HEK293 (cell line): Measurements from ENCODE around the gene KCNK4.

Experiments used
- CTCF ChIP-seq: fragments of 450-650 bp; formaldehyde crosslinking; IDR thresholded peaks from 2 replicates; pipeline ENCODE4 v1.5.1; 2016; ENCODE audit warnings: missing biosample characterization, missing genetic modification characterization
- FEZF1 ChIP-seq: fragments of 450-650 bp; formaldehyde crosslinking; IDR thresholded peaks from 2 replicates; pipeline ENCODE4 v1.5.1; 2016; ENCODE audit warnings: missing biosample characterization, missing genetic modification characterization
- OSR2 ChIP-seq: fragments of 450-650 bp; formaldehyde crosslinking; IDR thresholded peaks from 2 replicates; pipeline ENCODE4 v1.5.1; 2016; ENCODE audit warnings: missing biosample characterization, missing genetic modification characterization
- PRDM1 ChIP-seq: fragments of 450-650 bp; formaldehyde crosslinking; IDR thresholded peaks from 2 replicates; pipeline ENCODE4; 2016; ENCODE audit warnings: missing biosample characterization, missing genetic modification characterization
- SCRT1 ChIP-seq: fragments of 450-650 bp; formaldehyde crosslinking; IDR thresholded peaks from 2 replicates; pipeline ENCODE4 v1.5.1; 2016; ENCODE audit warnings: missing biosample characterization, missing genetic modification characterization, borderline replicate concordance
- ZBTB11 ChIP-seq: fragments of 450-650 bp; formaldehyde crosslinking; conservative IDR thresholded peaks from 2 replicates; pipeline ENCODE4 v1.5.1; 2016; ENCODE audit warnings: low read depth, missing biosample characterization, missing genetic modification characterization
- ZBTB44 ChIP-seq: fragments of 450-650 bp; IDR thresholded peaks from 2 replicates; pipeline ENCODE4 v1.5.1; 2018; ENCODE audit warnings: missing biosample characterization, mild to moderate bottlenecking, missing genetic modification characterization
- ZBTB7A ChIP-seq: fragments of 450-650 bp; formaldehyde crosslinking; IDR thresholded peaks from 2 replicates; pipeline ENCODE4 v1.5.1; 2016; ENCODE audit warnings: low read depth, missing biosample characterization, missing genetic modification characterization
- ZNF112 ChIP-seq: fragments of 450-650 bp; formaldehyde crosslinking; IDR thresholded peaks from 2 replicates; pipeline ENCODE4 v1.5.0; 2017; ENCODE audit warnings: missing biosample characterization, missing genetic modification characterization
- ZNF26 ChIP-seq: fragments of 450-650 bp; formaldehyde crosslinking; IDR thresholded peaks from 2 replicates; pipeline ENCODE4 v1.5.1; 2016; ENCODE audit warnings: missing biosample characterization, missing genetic modification characterization
- ZNF350 ChIP-seq: fragments of 450-650 bp; formaldehyde crosslinking; IDR thresholded peaks from 2 replicates; pipeline ENCODE4 v1.5.0; 2017; ENCODE audit warnings: missing biosample characterization, mild to moderate bottlenecking, missing genetic modification characterization
- ZNF362 ChIP-seq: fragments of 450-650 bp; formaldehyde crosslinking; IDR thresholded peaks from 2 replicates; pipeline ENCODE4 v1.5.1; 2016; ENCODE audit warnings: missing biosample characterization, missing genetic modification characterization
- ZNF366 ChIP-seq: fragments of 450-650 bp; formaldehyde crosslinking; conservative IDR thresholded peaks from 2 replicates; pipeline ENCODE4 v1.5.1; 2016; ENCODE audit warnings: missing biosample characterization, missing genetic modification characterization
- ZNF37A ChIP-seq: fragments of 450-650 bp; IDR thresholded peaks from 2 replicates; pipeline ENCODE4 v1.5.1; 2018; ENCODE audit warnings: missing biosample characterization, missing genetic modification characterization
- ZNF560 ChIP-seq: fragments of 450-650 bp; formaldehyde crosslinking; IDR thresholded peaks from 2 replicates; pipeline ENCODE4 v1.5.1; 2017; ENCODE audit warnings: missing biosample characterization, missing genetic modification characterization, borderline replicate concordance
- ZNF561 ChIP-seq: fragments of 450-650 bp; IDR thresholded peaks from 2 replicates; pipeline ENCODE4 v1.5.1; 2018; ENCODE audit warnings: missing biosample characterization, missing genetic modification characterization, borderline replicate concordance
- ZNF571 ChIP-seq: fragments of 450-650 bp; formaldehyde crosslinking; IDR thresholded peaks from 2 replicates; pipeline ENCODE4 v1.5.0; 2017; ENCODE audit warnings: missing biosample characterization, missing genetic modification characterization
- ZNF580 ChIP-seq: fragments of 450-650 bp; formaldehyde crosslinking; IDR thresholded peaks from 2 replicates; pipeline ENCODE4 v1.5.1; 2016; ENCODE audit warnings: missing biosample characterization, missing genetic modification characterization
- ZNF610 ChIP-seq: fragments of 450-650 bp; formaldehyde crosslinking; IDR thresholded peaks from 2 replicates; pipeline ENCODE4 v1.5.1; 2016; ENCODE audit warnings: missing biosample characterization, missing genetic modification characterization, borderline replicate concordance
- ZNF654 ChIP-seq: fragments of 450-650 bp; formaldehyde crosslinking; IDR thresholded peaks from 2 replicates; pipeline ENCODE4 v1.5.1; 2016; ENCODE audit warnings: low read depth, missing biosample characterization, missing genetic modification characterization
- ZNF664 ChIP-seq: fragments of 450-650 bp; formaldehyde crosslinking; IDR thresholded peaks from 2 replicates; pipeline ENCODE4 v1.5.1; 2016; ENCODE audit warnings: missing biosample characterization, missing genetic modification characterization
- ZNF704 ChIP-seq: fragments of 450-650 bp; formaldehyde crosslinking; IDR thresholded peaks from 2 replicates; pipeline ENCODE4 v1.5.1; 2016; ENCODE audit warnings: missing biosample characterization, missing genetic modification characterization
- ZNF76 ChIP-seq: fragments of 450-650 bp; formaldehyde crosslinking; IDR thresholded peaks from 2 replicates; pipeline ENCODE4; 2016; ENCODE audit warnings: low read depth, missing biosample characterization, missing genetic modification characterization, borderline replicate concordance
- ZNF776 ChIP-seq: fragments of 450-650 bp; formaldehyde crosslinking; IDR thresholded peaks from 2 replicates; pipeline ENCODE4 v1.5.0; 2017; ENCODE audit warnings: missing biosample characterization, missing genetic modification characterization, borderline replicate concordance
- ZNF785 ChIP-seq: fragments of 450-650 bp; formaldehyde crosslinking; IDR thresholded peaks from 2 replicates; pipeline ENCODE4 v1.5.1; 2016; ENCODE audit warnings: missing biosample characterization, missing genetic modification characterization
- ZNF792 ChIP-seq: fragments of 450-650 bp; formaldehyde crosslinking; IDR thresholded peaks from 2 replicates; pipeline ENCODE4 v1.5.1; 2016; ENCODE audit warnings: missing biosample characterization, missing genetic modification characterization
- ZSCAN4 ChIP-seq: fragments of 450-650 bp; formaldehyde crosslinking; IDR thresholded peaks from 2 replicates; pipeline ENCODE4 v1.5.1; 2017; ENCODE audit warnings: missing biosample characterization, missing genetic modification characterization

The KCNK4 gene

GRCh38 chr11:64269540-64270220, 21.4 kb upstream of the KCNK4 start (continued):
- TF ChIP-seq CTCF (tag by site-specific recombination), result 0 out of 2 replicates have a peak, but pooled peaks have one; percentile 25
- TF ChIP-seq ZNF654 (tag by site-specific recombination), result no peak
- TF ChIP-seq ZBTB11, result peak; percentile 98
- TF ChIP-seq ZNF76 (tag by site-specific recombination), result peak; percentile 97; the same call in 1 of the 2 replicates
- TF ChIP-seq ZNF571 (tag by site-specific recombination), result no peak
- no peak for TF ChIP-seq PRDM1 (tag by site-specific recombination)
- no peak for TF ChIP-seq ZNF26 (tag by site-specific recombination)
- TF ChIP-seq ZNF704, result no peak
- no peak for TF ChIP-seq ZNF37A
- TF ChIP-seq ZNF610 (tag by site-specific recombination), result no peak
- TF ChIP-seq ZNF366 (tag by site-specific recombination), result peak; percentile 18; the same call in 1 of the 2 replicates
- no peak for TF ChIP-seq ZNF785
- no peak for TF ChIP-seq FEZF1
- TF ChIP-seq OSR2 (tag by site-specific recombination), result peak; percentile 25; the same call in 1 of the 2 replicates
- no peak for TF ChIP-seq ZNF792 (tag by site-specific recombination)
- no peak for TF ChIP-seq SCRT1 (tag by site-specific recombination)
- TF ChIP-seq ZSCAN4 (tag by site-specific recombination), result peak; percentile 86
- peak; percentile 97 for TF ChIP-seq ZNF580 (tag by site-specific recombination)
- TF ChIP-seq ZNF664 (tag by site-specific recombination), result no peak
- TF ChIP-seq ZBTB44 (tag by site-specific recombination), result 0 out of 2 replicates have a peak, but pooled peaks have one; percentile 3
- TF ChIP-seq ZNF560 (tag by site-specific recombination), result no peak
- TF ChIP-seq ZNF350 (tag by site-specific recombination), result no peak
- no peak for TF ChIP-seq ZBTB7A
- TF ChIP-seq ZNF561, result peak; percentile 81; the same call in 1 of the 2 replicates
- 0 out of 2 replicates have a peak, but pooled peaks have one; percentile 62 for TF ChIP-seq ZNF362 (tag by site-specific recombination)
- TF ChIP-seq ZNF776, result no peak
- no peak for TF ChIP-seq ZNF112 (tag by site-specific recombination)
